Pancreas (tissue), 10 donors: ENCODE data around the gene HAUS8. TPM values are rescaled to one million over a fixed set of nuclear protein-coding genes. Genes with fewer than 3 reads are reported as not detected.

Experiments used
- ATAC-seq, 4 donors: fragments of 200-7000 bp; cut with Tn5 transposase; one replicate each; pipeline versions ENCODE4 v1.8.0 to v1.9.1; 2020; ENCODE audit warnings: mild to moderate bottlenecking in 4 of 4, moderate library complexity in 4 of 4
- DNase-seq, 6 donors: peaks; one replicate each; pipeline ENCODE4 v3.0.0-alpha.2; 2020
- FAIRE-seq: peaks from 2 replicates; lab custom pipeline; 2012; peaks lifted over from hg19 to GRCh38; lab: Jason Lieb, UNC
- H3K27ac ChIP-seq, 4 donors: fragments of 200-600 bp; sonication (generic); 1 replicate in 3 of 4; 2 replicates in 1 of 4; pipeline versions ENCODE4 v1.5.0 to v1.8.0; 2020
- H3K27me3 ChIP-seq, 4 donors: fragments of 200-600 bp; one replicate each; pipeline ENCODE4 v1.8.0; 2021
- H3K36me3 ChIP-seq, 3 donors: fragments of 200-600 bp; sonication (generic) in 1 of 3; one replicate each; pipeline versions ENCODE4 v1.5.0 to v1.8.0; 2020 to 2021
- H3K4me1 ChIP-seq, 3 donors: fragments of 200-600 bp; one replicate each; pipeline ENCODE4 v1.8.0; 2021
- H3K4me3 ChIP-seq, 4 donors: fragments of 200-600 bp; sonication (generic) in 2 of 4; one replicate each; pipeline versions ENCODE4 v1.5.0 to v1.8.0; 2020 to 2021
- H3K9me3 ChIP-seq, 4 donors: fragments of 200-600 bp; one replicate each; pipeline ENCODE4 v1.8.0; 2021
- CTCF ChIP-seq, 4 donors: fragments of 200-600 bp; sonication (generic) in 3 of 4; IDR thresholded peaks; one replicate each; pipeline versions ENCODE4 v1.5.0 to v1.8.0; 2021; ENCODE audit warnings: antibody characterized with exemption in 4 of 4
- WGBS, 2 donors: extraction: QIAGEN DNeasy Blood & Tissue Kit; methylation state at CpG; one replicate each; pipeline ENCODE4 v1.1.7; 2013; 5-methylcytosine and 5-hydroxymethylcytosine counted together
- intact Hi-C, 3 donors: fragments of 100-400 bp; cut with DNase I; formaldehyde crosslinking; loops; one replicate each; pipeline versions ENCODE4 v1.11.1 to v1.14.2; 2022
- polyA plus RNA-seq, 2 donors: library from polyadenylated mRNA; stranded (reverse); fragments of 200-250 nt; gene quantifications; one replicate each; pipeline ENCODE4 v1.2.3, GENCODE V29; 2013
- total RNA-seq, 6 donors: library from RNA; stranded (reverse); fragmentation: NEBNext Ultra II Directional in 4 of 6; extraction: Animal tissue kit (Norgen Biotek cat#: 25700) in 4 of 6; gene quantifications; one replicate each; pipeline versions ENCODE4 v1.2.1 to v1.2.4, GENCODE V29; 2021 to 2023
- donor health status: healthy with polysubstance abuse.
- donor health status: DM: no; HTN: no; CAD: no; lungs with moderate emphysema.
- donor health status: DM: no; HTN: no; CAD: no.
- donor health status: control.
- donor health status: control.
- donor health status: Bipolar disorder and iron deficiency.
- donor health status: DM: yes; HTN: yes; CAD: no.
- donor health status: DM: no; HTN: no; CAD: no.
- donor health status: DM: no; HTN: no; CAD: no.
- donor health status: DM: yes; HTN: yes; CAD: no.

HAUS8 gene
- total and polyA plus RNA-seq, 8 donors, result 2.0 to 12.0 (median 2.4) TPM

GRCh38 chr19:17045907-17046502 is 29.2 kb downstream of the HAUS8 start:
- FAIRE-seq (no peak), ATAC-seq (no peak), DNase-seq (no peak)
- no peak overlapping the region for H3K4me3 ChIP-seq
- intact Hi-C loops, result no loop called here
- H3K9me3 ChIP-seq, result no peaks in the 10 kb centered on the region
- H3K36me3 ChIP-seq, result no peaks in the 10 kb centered on the region
- no peaks in the 10 kb centered on the region for H3K4me1 ChIP-seq
- H3K27me3 ChIP-seq, result no peaks in the 10 kb centered on the region
- 85 to 88% methylated on average over 5 of the region's 5 CpGs for WGBS, 2 donors
- H3K27ac ChIP-seq, result no peak overlapping the region
- no peak for TF ChIP-seq CTCF (IDR thresholded peaks at IDR 0.05)

DNA sequence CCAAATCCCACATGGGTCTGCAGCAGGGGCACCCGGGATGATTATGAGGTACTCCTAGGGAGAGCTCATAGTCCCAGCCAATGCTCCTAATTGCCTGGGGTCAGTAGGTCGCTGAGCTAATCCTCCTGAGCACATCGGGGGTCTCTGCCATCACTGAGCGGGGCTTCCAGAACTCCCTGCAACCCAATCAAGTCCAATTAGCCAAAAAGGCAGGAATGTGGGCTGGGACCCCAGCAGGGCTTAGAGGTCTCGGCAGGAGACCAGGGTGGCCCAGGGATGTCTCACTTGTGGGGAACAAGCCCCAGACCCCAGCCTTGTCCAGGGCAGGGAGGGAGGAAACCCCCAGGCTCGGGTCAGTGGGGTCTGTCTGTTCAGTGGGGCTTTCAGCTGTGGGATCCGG is 31.5 kb downstream of the HAUS8 start:
- H3K36me3 ChIP-seq, result no peaks in the 10 kb centered on the region
- ATAC-seq (no peak), DNase-seq (no peak), FAIRE-seq (no peak)
- no peaks in the 10 kb centered on the region for H3K9me3 ChIP-seq
- no peaks in the 10 kb centered on the region for H3K27me3 ChIP-seq
- H3K4me3 ChIP-seq, result no peak overlapping the region
- TF ChIP-seq CTCF (IDR thresholded peaks at IDR 0.05), result no peak
- no peaks in the 10 kb centered on the region for H3K4me1 ChIP-seq
- 48 to 68% methylated on average over 7 of the region's 7 CpGs for WGBS, 2 donors
- H3K27ac ChIP-seq, result no peak overlapping the region
- intact Hi-C loops, result no loop called here

GRCh38 chr19:17041976-17042375 is 33.3 kb downstream of the HAUS8 start:
- H3K4me1 ChIP-seq, result no peaks in the 10 kb centered on the region
- H3K27me3 ChIP-seq, result no peaks in the 10 kb centered on the region
- intact Hi-C loops, result no loop called here
- no peak overlapping the region for H3K27ac ChIP-seq
- no peaks in the 10 kb centered on the region for H3K36me3 ChIP-seq
- ATAC-seq (no peak), DNase-seq (no peak), FAIRE-seq (no peak)
- WGBS, 2 donors, result 17 to 25% methylated on average over 11 of the region's 11 CpGs
- no peak for TF ChIP-seq CTCF (IDR thresholded peaks at IDR 0.05)
- no peaks in the 10 kb centered on the region for H3K9me3 ChIP-seq
- H3K4me3 ChIP-seq, result no peak overlapping the region

DNA sequence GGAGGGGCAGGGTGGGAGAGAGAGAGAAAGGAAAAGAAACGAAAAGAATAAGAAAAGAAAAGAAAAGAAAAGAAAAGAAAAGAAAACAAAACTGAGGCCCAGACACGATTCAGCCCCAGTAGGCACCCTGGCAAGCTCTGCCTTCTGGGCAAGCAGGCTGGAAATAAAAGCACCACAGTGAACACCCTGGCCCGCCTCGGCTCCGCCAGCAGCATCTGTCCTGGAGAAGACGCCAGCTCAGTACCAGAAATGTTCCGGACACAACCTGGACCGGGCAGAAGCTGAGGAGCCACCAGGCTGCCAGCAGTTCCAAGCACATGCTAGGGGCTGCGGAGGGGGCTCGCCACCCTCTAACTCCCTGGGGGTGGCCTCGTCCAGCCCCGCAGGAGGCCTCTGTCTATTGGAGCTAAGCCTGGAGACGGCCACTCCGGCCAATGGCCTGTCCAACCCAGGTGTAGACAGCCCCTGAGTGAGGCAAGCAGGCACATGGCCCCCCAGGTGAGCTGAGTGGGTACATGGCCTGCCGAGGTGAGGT is 37.2 kb downstream of the HAUS8 start:
- ATAC-seq (no peak), DNase-seq (no peak), FAIRE-seq (no peak)
- Histone ChIP-seq H3K27me3 (no peaks in the 10 kb centered on the region), H3K4me3 (no peak overlapping the region), H3K4me1 (no peaks in the 10 kb centered on the region), H3K27ac (no peak overlapping the region), H3K9me3 (no peaks in the 10 kb centered on the region), H3K36me3 (no peaks in the 10 kb centered on the region)
- 55 to 75% methylated on average over 15 of the region's 15 CpGs for WGBS, 2 donors
- intact Hi-C loops, result no loop called here
- TF ChIP-seq CTCF (IDR thresholded peaks at IDR 0.05), result no peak

DNA sequence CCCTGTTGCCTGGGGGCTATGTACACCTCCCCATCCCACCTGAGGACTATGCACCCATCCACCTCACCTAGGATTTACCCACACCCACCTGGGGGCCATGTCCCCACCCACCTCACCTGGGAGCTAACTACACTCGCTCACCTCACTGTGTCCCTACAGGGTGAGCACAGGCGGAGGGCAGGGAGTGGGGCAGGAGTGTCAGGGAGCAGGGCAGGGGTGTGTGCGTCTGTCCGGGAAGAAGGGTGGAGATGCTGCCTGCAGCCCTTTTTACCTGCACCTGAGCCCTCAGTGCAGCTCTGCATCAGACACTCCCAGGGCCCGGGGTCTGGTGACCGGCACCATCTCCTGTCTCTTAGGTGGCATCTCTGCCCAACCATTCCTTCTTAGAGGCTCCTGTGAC is 38.1 kb downstream of the HAUS8 start:
- FAIRE-seq (no peak), ATAC-seq (no peak), DNase-seq (no peak)
- no peaks in the 10 kb centered on the region for H3K27me3 ChIP-seq
- no peaks in the 10 kb centered on the region for H3K36me3 ChIP-seq
- H3K4me3 ChIP-seq, result no peak overlapping the region
- H3K4me1 ChIP-seq, result no peaks in the 10 kb centered on the region
- 72 to 83% methylated on average over 6 of the region's 6 CpGs for WGBS, 2 donors
- TF ChIP-seq CTCF (IDR thresholded peaks at IDR 0.05), result no peak
- intact Hi-C loops, result no loop called here
- no peak overlapping the region for H3K27ac ChIP-seq
- H3K9me3 ChIP-seq, result no peaks in the 10 kb centered on the region
